ENCODE results near the gene RND2.
"Not testable (repeated sequence)": the region's sequence is repeated elsewhere in the genome, so short reads cannot be mapped to it uniquely, and the experiment has no call there.

The RND2 gene

GRCh38 chr17:43027091-43028032 is 2.3 kb downstream of the RND2 start:
- DNase-seq = no peak

- no peak for DNase-seq
Measured at GRCh38 chr17:43028221-43028861, 3.3 kb downstream of the RND2 start.

GRCh38 chr17:43030137-43030767 is 5.2 kb downstream of the RND2 start:
- DNase-seq = no peak

- DNase-seq = no peak
Measured at GRCh38 chr17:43031666-43032065, 6.6 kb downstream of the RND2 start.

GRCh38 chr17:43033948-43034881 is 9.2 kb downstream of the RND2 start:
- no peak for DNase-seq

GRCh38 chr17:43034894-43035293 is 9.9 kb downstream of the RND2 start:
- DNase-seq = no peak

GRCh38 chr17:43039646-43040045 is 14.6 kb downstream of the RND2 start:
- no peak for DNase-seq

GRCh38 chr17:43040655-43041054 is 15.6 kb downstream of the RND2 start:
- DNase-seq = no peak

- no peak for DNase-seq
Measured at GRCh38 chr17:43042025-43042628, 17.1 kb downstream of the RND2 start.

GRCh38 chr17:43043307-43043706 is 18.3 kb downstream of the RND2 start:
- DNase-seq = no peak

GRCh38 chr17:43044024-43044423 is 19.0 kb downstream of the RND2 start:
- DNase-seq = no peak

- no peak for DNase-seq
Measured at GRCh38 chr17:43051969-43052368, 26.9 kb downstream of the RND2 start.

- DNase-seq = not testable (repeated sequence)
Measured at GRCh38 chr17:43053008-43053407, 28.0 kb downstream of the RND2 start.

- no peak for DNase-seq
Measured at GRCh38 chr17:43056051-43056450, 31.0 kb downstream of the RND2 start.

- DNase-seq = no peak
Measured at GRCh38 chr17:43062984-43063638, 38.1 kb downstream of the RND2 start.

GRCh38 chr17:43068570-43069367 is 43.7 kb downstream of the RND2 start:
- no peak for DNase-seq

- DNase-seq = no peak
Measured at GRCh38 chr17:43069368-43069898, 44.4 kb downstream of the RND2 start.

GRCh38 chr17:43070257-43070656 is 45.2 kb downstream of the RND2 start:
- no peak for DNase-seq

- no peak for DNase-seq
Measured at GRCh38 chr17:43070872-43071271, 45.8 kb downstream of the RND2 start.

- no peak for DNase-seq
Measured at GRCh38 chr17:43074869-43075268, 49.8 kb downstream of the RND2 start.

Data from CD4-positive, alpha-beta T cell treated with Interferon alpha-2 for 1 hour (primary cell).